Activated CD8-positive, alpha-beta memory T cell treated with anti-CD3 and anti-CD28 coated beads, Interleukin-2, amount 10 ng/mL, durations not matched to agents 7 days and 5 days (primary cell): ENCODE results near the gene VSX1. TPM values are rescaled to one million over a fixed set of nuclear protein-coding genes. Genes with fewer than 3 reads are reported as not detected.

Experiments used
- ATAC-seq: fragments of 150-1000 bp; cut with Tn5 transposase; one replicate; pipeline ENCODE4 v1.10.0; 2021; ENCODE audit warnings: moderate library complexity
- CTCF ChIA-PET: fragments of 350-600 bp; sonication (Branson Sonifier 250); formaldehyde crosslinking; loops from one replicate; lab custom pipeline; 2021; ENCODE audit warnings: antibody characterized with exemption; lab: Charles Lee
- DNase-seq: peaks from one replicate; pipeline ENCODE4 v3.0.0-alpha.2; 2020
- H3K27ac Mint-ChIP-seq: one replicate; pipeline ENCODE4 v1.8.0; 2021; ENCODE audit warnings: mild to moderate bottlenecking, mixed read lengths
- H3K27me3 Mint-ChIP-seq: one replicate; pipeline ENCODE4 v1.8.0; 2021; ENCODE audit warnings: mixed read lengths
- H3K36me3 Mint-ChIP-seq: one replicate; pipeline ENCODE4 v1.8.0; 2021; ENCODE audit warnings: mild to moderate bottlenecking, mixed read lengths
- H3K4me1 Mint-ChIP-seq: one replicate; pipeline ENCODE4 v1.8.0; 2021; ENCODE audit warnings: mixed read lengths
- H3K4me3 Mint-ChIP-seq: one replicate; pipeline ENCODE4 v1.8.0; 2021; ENCODE audit warnings: mild to moderate bottlenecking, moderate library complexity, mixed read lengths
- H3K9me3 Mint-ChIP-seq: one replicate; pipeline ENCODE4 v1.8.0; 2022; ENCODE audit warnings: low read depth, mixed read lengths
- total RNA-seq, 2 experiments: library from RNA; stranded (reverse); gene quantifications; one replicate each; pipeline ENCODE4 v1.2.3, GENCODE V29; 2021

The VSX1 gene
- total RNA-seq, 2 experiments from 2014 or later, result not detected

- CTCF ChIA-PET, result interaction anchor here (0.6 to 11.9 kb wide), 7 partner anchors 10 to 554 kb away, joined by 3 to 128 read pairs (median 5); partner anchors contain the start of gene APMAP
- ATAC-seq (peak; percentile 79), DNase-seq (peak; percentile 89)
- Mint-ChIP-seq H3K27me3 (peaks cover 3% of the 10 kb centered on the region), H3K27ac (peak within 1 kb of the TSS; percentile 89), H3K36me3 (peaks cover 9% of the 10 kb centered on the region), H3K9me3 (no peaks in the 10 kb centered on the region), H3K4me1 (peaks cover 41% of the 10 kb centered on the region), H3K4me3 (peak within 1 kb of the TSS; percentile 77)
These were observed 23.7 kb downstream of the VSX1 start, which contains the start of gene ACSS1 for GRCh38 chr20:25058051-25058846. Gene ACSS1 (minus strand): TSS chr20:25058139. CDS start chr20:25058102, 37 bp downstream.

DNA sequence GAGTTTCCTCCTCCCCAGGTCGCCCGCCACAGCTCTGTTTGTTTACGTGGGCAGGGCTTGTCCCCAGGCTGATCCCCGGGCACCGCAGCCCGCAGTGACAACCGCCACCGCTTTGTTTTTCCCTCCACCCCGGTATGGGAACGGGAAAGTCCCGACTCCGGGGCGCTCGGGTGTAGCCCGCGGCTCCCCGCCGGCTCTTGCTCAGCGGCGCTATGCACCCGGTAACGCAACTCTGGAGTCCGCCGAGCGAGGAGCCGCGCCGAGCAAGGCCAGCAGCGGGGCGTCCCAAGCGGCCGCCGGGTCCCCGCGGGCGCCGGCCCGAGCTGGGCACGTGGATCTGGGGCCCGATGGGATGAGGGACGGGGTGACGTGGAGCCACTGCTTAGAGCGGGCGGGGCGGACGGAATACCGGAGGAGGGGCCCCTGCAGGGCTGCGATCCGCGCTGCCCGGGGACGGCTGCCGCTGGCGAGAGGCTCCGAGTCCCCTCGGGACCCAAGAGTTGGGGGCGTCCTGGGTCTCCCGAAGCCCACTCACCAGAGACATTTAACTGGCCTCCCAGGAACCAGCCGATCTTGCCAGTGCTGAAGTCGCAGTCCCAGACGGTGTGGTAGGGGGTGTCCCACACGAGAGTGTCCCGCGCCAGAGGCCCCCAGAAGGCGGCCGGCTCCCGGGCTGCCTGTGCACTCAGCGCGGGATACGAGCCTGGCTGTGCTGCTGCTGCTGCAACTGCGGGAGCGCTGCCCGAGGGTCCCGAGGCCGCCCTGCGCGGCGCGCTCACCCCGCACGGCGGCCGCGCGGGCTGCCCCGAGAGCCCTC lies 24.5 kb downstream of the VSX1 start:
- H3K4me3 Mint-ChIP-seq, result peak overlapping the region; percentile 77
- CTCF ChIA-PET, result interaction anchor here (1.0 to 11.9 kb wide), 9 partner anchors 11 to 154 kb away, joined by 3 to 128 read pairs (median 5); partner anchors contain the start of gene APMAP
- ATAC-seq (peak; percentile 55), DNase-seq (peak; percentile 85)
- peaks cover 9% of the 10 kb centered on the region for H3K36me3 Mint-ChIP-seq
- no peaks in the 10 kb centered on the region for H3K9me3 Mint-ChIP-seq
- H3K27ac Mint-ChIP-seq, result peak overlapping the region; percentile 89
- H3K4me1 Mint-ChIP-seq, result peaks cover 46% of the 10 kb centered on the region
- peaks cover 3% of the 10 kb centered on the region for H3K27me3 Mint-ChIP-seq

DNA sequence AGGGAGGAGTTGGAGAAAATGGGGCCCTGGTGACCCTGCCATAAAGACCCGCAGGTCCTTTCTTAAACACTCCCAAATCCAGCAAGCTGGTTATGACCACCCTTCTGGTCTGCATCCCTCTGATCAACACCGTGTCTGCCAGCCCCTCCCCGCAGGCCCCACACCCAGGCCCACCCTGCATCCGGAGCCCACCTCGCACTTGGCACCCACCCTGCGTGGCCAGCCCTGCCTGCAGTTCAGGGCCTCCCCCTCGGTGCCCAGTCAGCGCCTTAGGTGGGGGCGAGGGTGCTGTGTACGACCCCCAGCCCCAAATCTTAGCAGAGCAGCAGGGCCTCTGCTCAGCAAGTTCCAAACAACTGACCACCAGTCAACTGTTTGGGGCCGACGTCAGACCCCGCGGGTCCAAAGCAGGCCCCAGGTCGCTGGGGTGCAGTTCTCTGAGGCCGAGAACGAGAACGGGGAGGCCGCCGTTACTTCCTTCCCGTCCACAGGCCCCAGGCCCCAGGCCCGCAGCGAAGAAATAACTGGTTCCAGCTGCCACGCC lies 25.2 kb downstream of the VSX1 start:
- Mint-ChIP-seq H3K4me3 (peak overlapping the region; percentile 77), H3K27me3 (peaks cover 3% of the 10 kb centered on the region), H3K4me1 (peaks cover 50% of the 10 kb centered on the region), H3K9me3 (no peaks in the 10 kb centered on the region), H3K27ac (peak overlapping the region; percentile 89), H3K36me3 (peaks cover 9% of the 10 kb centered on the region)
- CTCF ChIA-PET, result interaction anchor here (1.0 to 11.9 kb wide), 6 partner anchors 18 to 126 kb away, joined by 3 to 128 read pairs (median 6); partner anchors contain the start of gene APMAP
- DNase-seq (no peak), ATAC-seq (peak; percentile 30)

DNA sequence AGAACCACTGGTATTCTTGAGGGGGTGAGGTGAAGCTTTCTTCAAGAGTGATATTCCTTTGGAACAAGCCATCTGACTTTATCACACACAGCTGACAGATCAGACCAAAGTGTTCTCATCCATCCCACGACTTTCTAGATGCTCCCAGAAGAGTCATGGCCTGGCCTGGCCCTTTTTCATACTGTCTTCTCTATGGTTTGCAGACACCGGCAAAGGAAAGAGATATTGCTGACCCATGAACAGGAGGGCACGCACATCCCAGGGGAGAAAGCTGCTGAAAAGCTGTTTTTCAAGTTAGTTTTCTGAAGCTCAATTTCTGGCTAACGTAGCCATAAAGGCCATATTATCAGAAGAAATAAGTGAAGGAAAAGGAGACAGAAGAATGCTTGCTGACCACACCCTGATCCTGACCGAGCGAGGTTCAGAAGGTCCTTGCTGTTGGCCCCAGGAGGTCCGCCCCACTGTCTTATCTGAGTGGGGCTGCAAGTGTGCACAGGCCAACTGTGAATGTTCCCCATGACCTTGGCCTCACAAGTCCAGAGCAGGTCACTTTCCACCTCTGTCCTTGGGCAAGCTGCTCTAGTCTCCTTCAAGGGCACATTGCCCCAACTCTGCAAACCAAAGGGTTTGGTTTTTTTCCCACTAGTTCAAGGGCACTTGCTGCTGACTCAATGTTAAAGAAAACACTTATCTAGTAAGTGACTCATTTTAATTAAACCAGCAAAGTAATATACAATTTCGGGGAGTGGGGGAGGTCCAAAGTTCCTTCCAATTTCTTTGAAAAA lies 26.0 kb downstream of the VSX1 start:
- Mint-ChIP-seq H3K27ac (peak overlapping the region; percentile 89), H3K27me3 (peaks cover 3% of the 10 kb centered on the region), H3K4me1 (peaks cover 50% of the 10 kb centered on the region), H3K36me3 (peaks cover 9% of the 10 kb centered on the region), H3K9me3 (no peaks in the 10 kb centered on the region), H3K4me3 (peak overlapping the region; percentile 77)
- no peak for ATAC-seq
- no peak for DNase-seq
- CTCF ChIA-PET, result interaction anchor here (1.0 to 11.9 kb wide), 3 partner anchors 17 to 62 kb away, joined by 3 to 128 read pairs (median 6); partner anchors contain the start of gene APMAP

- DNase-seq, result no peak
- Mint-ChIP-seq H3K4me1 (peaks cover 50% of the 10 kb centered on the region), H3K36me3 (peaks cover 9% of the 10 kb centered on the region)
These were observed 26.8 kb downstream of the VSX1 start for GRCh38 chr20:25054995-25055629.

GRCh38 chr20:25054096-25054820 lies 27.7 kb downstream of the VSX1 start:
- Mint-ChIP-seq H3K9me3 (no peaks in the 10 kb centered on the region), H3K27me3 (no peaks in the 10 kb centered on the region), H3K36me3 (peaks cover 9% of the 10 kb centered on the region), H3K4me1 (peaks cover 56% of the 10 kb centered on the region), H3K4me3 (no peak overlapping the region), H3K27ac (peak overlapping the region; percentile 3)
- DNase-seq (no peak), ATAC-seq (no peak)
- CTCF ChIA-PET, result interaction anchor here (1.3 kb wide), 1 partner anchor 11 kb away, joined by 5 read pairs; no protein-coding TSS in a partner anchor

More at GRCh38 chr20:25054995-25055629, 26.8 kb downstream of the VSX1 start:
- Mint-ChIP-seq H3K27me3 (no peaks in the 10 kb centered on the region), H3K4me3 (no peak overlapping the region), H3K27ac (no peak overlapping the region), H3K9me3 (no peaks in the 10 kb centered on the region)
- CTCF ChIA-PET, result interaction anchor here (1.3 to 11.9 kb wide), 3 partner anchors 10 to 61 kb away, joined by 5 to 128 read pairs (median 6); partner anchors contain the start of gene APMAP
- no peak for ATAC-seq

- H3K27me3 Mint-ChIP-seq, result no peaks in the 10 kb centered on the region
- no peak for DNase-seq
- no peaks in the 10 kb centered on the region for H3K9me3 Mint-ChIP-seq
- CTCF ChIA-PET, result no interaction called here
- H3K36me3 Mint-ChIP-seq, result peaks cover 9% of the 10 kb centered on the region
- H3K4me1 Mint-ChIP-seq, result peaks cover 54% of the 10 kb centered on the region
- no peak overlapping the region for H3K27ac Mint-ChIP-seq
- no peak overlapping the region for H3K4me3 Mint-ChIP-seq
- no peak for ATAC-seq
These were observed 28.5 kb downstream of the VSX1 start for GRCh38 chr20:25053255-25054031.

GRCh38 chr20:25052255-25053194 lies 29.4 kb downstream of the VSX1 start:
- Mint-ChIP-seq H3K4me1 (peaks cover 54% of the 10 kb centered on the region), H3K27ac (no peak overlapping the region), H3K36me3 (peaks cover 9% of the 10 kb centered on the region), H3K27me3 (no peaks in the 10 kb centered on the region), H3K4me3 (no peak overlapping the region), H3K9me3 (no peaks in the 10 kb centered on the region)
- no peak for DNase-seq
- CTCF ChIA-PET, result interaction anchor here (0.8 kb wide), 1 partner anchor 9 kb away, joined by 3 read pairs; no protein-coding TSS in a partner anchor
- no peak for ATAC-seq

DNA sequence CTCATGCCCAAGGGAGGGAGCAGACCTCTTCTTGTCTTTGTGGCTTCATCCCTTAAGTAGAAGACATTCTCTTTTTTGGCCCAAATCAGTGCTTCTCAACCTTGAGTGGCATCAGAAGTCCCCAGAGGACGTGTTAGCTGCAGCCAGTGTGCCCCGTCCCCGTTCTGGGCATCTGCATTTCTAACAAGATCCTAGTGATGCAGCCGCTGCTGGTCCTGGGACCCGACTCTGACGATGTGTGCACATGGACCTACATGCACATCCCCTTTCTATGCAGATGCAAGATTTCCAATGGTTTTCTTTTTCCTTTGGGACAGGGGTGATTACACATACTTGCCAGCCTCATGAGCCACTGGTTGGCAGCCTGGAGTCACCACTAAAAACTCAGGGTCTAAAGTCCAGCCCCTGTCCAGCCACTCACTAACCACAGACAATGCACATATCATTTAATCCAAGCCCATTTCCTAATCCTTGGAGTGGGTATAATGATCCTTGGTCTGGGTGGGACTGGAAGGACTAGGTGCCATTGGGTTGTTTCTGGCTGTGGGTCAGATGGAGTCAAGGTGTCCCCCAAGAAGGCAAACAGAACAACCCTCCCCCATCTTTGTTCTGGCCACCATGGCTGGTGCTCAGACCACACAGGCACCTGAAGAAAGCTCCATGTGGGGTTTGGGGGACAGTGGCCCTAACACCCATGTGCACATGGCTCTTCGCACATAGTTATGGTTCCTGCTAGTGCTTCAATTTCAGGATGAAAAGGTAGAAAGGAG lies 30.4 kb downstream of the VSX1 start:
- H3K27ac Mint-ChIP-seq, result no peak overlapping the region

More for the DNA sequence above, 30.4 kb downstream of the VSX1 start:
- CTCF ChIA-PET, result interaction anchor here (0.8 kb wide), 1 partner anchor 8 kb away, joined by 3 read pairs; no protein-coding TSS in a partner anchor
- H3K4me3 Mint-ChIP-seq, result no peak overlapping the region
- DNase-seq (no peak), ATAC-seq (no peak)
- H3K27me3 Mint-ChIP-seq, result no peaks in the 10 kb centered on the region
- peaks cover 16% of the 10 kb centered on the region for H3K36me3 Mint-ChIP-seq
- peaks cover 50% of the 10 kb centered on the region for H3K4me1 Mint-ChIP-seq
- no peaks in the 10 kb centered on the region for H3K9me3 Mint-ChIP-seq
